Endothelial cell of umbilical vein (primary cell): ENCODE data around the gene CKAP5.

ENCODE experiments used
- EZH2 ChIP-seq: IDR thresholded peaks from 2 replicates; pipeline ENCODE4 v1.6.1; 2012; ENCODE audit warnings: borderline replicate concordance, low read depth, mild to moderate bottlenecking, moderate library complexity, low read length, inconsistent platforms; ENCODE audit not compliant: severe bottlenecking
- JUN ChIP-seq: IDR thresholded peaks from 2 replicates; pipeline ENCODE4 v1.6.1; 2011; ENCODE audit warnings: borderline replicate concordance, low read depth; ENCODE audit not compliant: insufficient read length, insufficient read depth
- POLR2A ChIP-seq: IDR thresholded peaks from 2 replicates; pipeline ENCODE4 v1.6.1; 2012; ENCODE audit warnings: low read depth, mild to moderate bottlenecking, control low read depth, low read length
- POLR2AphosphoS5 ChIP-seq: IDR thresholded peaks from 2 replicates; pipeline ENCODE4 v1.6.1; 2012; ENCODE audit warnings: low read depth, mild to moderate bottlenecking, control low read depth, low read length, moderate library complexity; ENCODE audit not compliant: insufficient read depth
- TF ChIP-seq, protein P1 (sequence below), 2 donors: IDR thresholded peaks; 1 replicate in 1 of 2; 2 replicates in 1 of 2; pipeline ENCODE4 v1.5.1; 2011; ENCODE audit warnings: low read length in 2 of 2, mild to moderate bottlenecking in 2 of 2, moderate library complexity in 2 of 2, control low read depth in 1 of 2, inconsistent platforms in 1 of 2, low read depth in 1 of 2; ENCODE audit not compliant: insufficient read depth in 1 of 2; ENCODE audit errors: extremely low read depth in 1 of 2

DNA sequence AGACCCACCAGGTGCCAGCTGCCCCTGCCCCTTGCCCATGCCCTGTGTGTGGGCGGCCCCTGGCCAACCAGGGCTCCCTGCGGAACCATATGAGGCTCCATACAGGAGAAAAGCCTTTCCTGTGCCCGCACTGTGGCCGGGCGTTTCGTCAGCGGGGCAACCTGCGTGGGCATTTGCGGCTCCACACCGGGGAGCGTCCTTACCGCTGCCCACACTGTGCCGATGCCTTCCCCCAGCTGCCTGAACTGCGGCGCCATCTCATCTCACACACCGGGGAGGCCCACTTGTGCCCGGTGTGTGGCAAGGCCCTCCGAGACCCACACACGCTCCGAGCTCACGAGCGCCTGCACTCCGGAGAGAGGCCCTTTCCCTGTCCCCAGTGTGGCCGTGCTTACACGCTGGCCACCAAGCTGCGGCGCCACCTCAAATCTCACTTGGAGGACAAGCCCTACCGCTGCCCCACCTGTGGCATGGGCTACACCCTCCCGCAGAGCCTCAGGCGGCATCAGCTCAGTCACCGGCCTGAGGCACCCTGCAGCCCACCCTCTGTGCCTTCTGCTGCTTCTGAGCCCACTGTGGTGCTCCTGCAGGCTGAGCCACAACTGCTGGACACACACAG lies 140.9 kb downstream of the CKAP5 start:
- TF ChIP-seq, protein P1, sequence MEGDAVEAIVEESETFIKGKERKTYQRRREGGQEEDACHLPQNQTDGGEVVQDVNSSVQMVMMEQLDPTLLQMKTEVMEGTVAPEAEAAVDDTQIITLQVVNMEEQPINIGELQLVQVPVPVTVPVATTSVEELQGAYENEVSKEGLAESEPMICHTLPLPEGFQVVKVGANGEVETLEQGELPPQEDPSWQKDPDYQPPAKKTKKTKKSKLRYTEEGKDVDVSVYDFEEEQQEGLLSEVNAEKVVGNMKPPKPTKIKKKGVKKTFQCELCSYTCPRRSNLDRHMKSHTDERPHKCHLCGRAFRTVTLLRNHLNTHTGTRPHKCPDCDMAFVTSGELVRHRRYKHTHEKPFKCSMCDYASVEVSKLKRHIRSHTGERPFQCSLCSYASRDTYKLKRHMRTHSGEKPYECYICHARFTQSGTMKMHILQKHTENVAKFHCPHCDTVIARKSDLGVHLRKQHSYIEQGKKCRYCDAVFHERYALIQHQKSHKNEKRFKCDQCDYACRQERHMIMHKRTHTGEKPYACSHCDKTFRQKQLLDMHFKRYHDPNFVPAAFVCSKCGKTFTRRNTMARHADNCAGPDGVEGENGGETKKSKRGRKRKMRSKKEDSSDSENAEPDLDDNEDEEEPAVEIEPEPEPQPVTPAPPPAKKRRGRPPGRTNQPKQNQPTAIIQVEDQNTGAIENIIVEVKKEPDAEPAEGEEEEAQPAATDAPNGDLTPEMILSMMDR (IDR thresholded peaks at IDR 0.05; ENCODE audit: extremely low read depth in 1 of 2, insufficient read depth in 1 of 2, low read depth in 1 of 2, low read length in 2 of 2): no peak
- TF ChIP-seq POLR2AphosphoS5: no peak
- no peak for TF ChIP-seq POLR2A
- TF ChIP-seq EZH2: no peak
- no peak for TF ChIP-seq JUN
